ENCODE data around the gene TLL2.

The TLL2 gene

GRCh38 chr10:96352027-96352426 lies 161.7 kb downstream of the TLL2 start:
- no peak overlapping the region for H3K4me3 ChIP-seq (ENCODE audit: low read length)
- no peaks in the 10 kb centered on the region for H3K36me3 ChIP-seq (ENCODE audit: control insufficient read depth, insufficient read depth, low read length)
- H3K4me1 ChIP-seq (ENCODE audit: control insufficient read depth, insufficient read depth, low read length) = no peaks in the 10 kb centered on the region

DNA sequence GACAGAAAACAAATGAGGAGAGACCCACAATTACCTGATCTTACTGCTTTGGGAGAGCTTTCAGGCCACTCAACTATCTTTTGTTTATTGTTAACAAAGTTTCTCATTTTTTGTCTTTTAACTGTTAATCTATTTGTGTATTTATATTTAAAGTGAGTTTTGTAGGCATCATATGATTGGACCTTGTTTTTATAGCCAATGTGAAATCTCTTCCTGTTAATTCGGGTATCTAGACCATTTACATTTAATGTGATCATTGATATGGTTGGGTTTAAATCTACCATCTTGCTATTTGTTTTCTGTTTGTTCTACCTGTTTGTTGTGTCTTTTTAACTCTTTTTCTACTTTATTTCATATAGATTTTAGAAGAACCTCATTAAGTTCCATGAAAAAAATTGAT lies 167.4 kb downstream of the TLL2 start:
- Histone ChIP-seq H3K27me3 (ENCODE audit: control insufficient read depth, insufficient read depth, low read length) (no peaks in the 10 kb centered on the region), H3K4me1 (ENCODE audit: control insufficient read depth, insufficient read depth, low read length) (no peaks in the 10 kb centered on the region), H3K9me3 (ENCODE audit: control insufficient read depth, low read length) (no peaks in the 10 kb centered on the region), H3K36me3 (ENCODE audit: control insufficient read depth, insufficient read depth, low read length) (no peaks in the 10 kb centered on the region), H3K9ac (ENCODE audit: low read length) (no peak overlapping the region), H3K4me3 (ENCODE audit: low read length) (no peak overlapping the region)

More at GRCh38 chr10:96352027-96352426, 161.7 kb downstream of the TLL2 start:
- no peaks in the 10 kb centered on the region for H3K27me3 ChIP-seq (ENCODE audit: control insufficient read depth, insufficient read depth, low read length)
- no peaks in the 10 kb centered on the region for H3K9me3 ChIP-seq (ENCODE audit: control insufficient read depth, low read length)
- H3K9ac ChIP-seq (ENCODE audit: low read length) = no peak overlapping the region

- no peak overlapping the region for H3K4me3 ChIP-seq (ENCODE audit: low read length)
- H3K4me1 ChIP-seq (ENCODE audit: control insufficient read depth, insufficient read depth, low read length) = no peaks in the 10 kb centered on the region
- no peaks in the 10 kb centered on the region for H3K36me3 ChIP-seq (ENCODE audit: control insufficient read depth, insufficient read depth, low read length)
- no peaks in the 10 kb centered on the region for H3K27me3 ChIP-seq (ENCODE audit: control insufficient read depth, insufficient read depth, low read length)
- no peak overlapping the region for H3K9ac ChIP-seq (ENCODE audit: low read length)
- no peaks in the 10 kb centered on the region for H3K9me3 ChIP-seq (ENCODE audit: control insufficient read depth, low read length)
Measured at GRCh38 chr10:96345222-96345621, 168.5 kb downstream of the TLL2 start.

DNA sequence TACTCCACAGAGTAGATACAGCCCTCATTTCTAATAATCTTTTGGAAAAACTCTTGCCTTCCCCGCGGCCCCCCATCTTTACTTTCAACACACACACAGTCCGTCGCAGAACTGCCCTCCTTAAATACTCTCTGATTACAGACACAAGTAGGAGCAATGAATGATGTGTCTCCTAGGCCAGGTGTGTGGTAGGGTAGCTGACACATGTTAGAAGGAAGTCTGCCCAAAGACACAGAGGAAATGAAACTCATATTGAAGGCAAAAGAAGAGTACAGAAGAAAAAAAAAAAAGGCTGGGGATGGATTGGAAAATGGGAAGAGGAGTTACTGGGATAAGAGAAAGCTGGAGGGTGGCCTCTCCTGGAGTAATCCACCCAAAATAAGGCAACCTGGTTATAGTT lies 169.5 kb downstream of the TLL2 start:
- Histone ChIP-seq H3K36me3 (ENCODE audit: control insufficient read depth, insufficient read depth, low read length) (no peaks in the 10 kb centered on the region), H3K9me3 (ENCODE audit: control insufficient read depth, low read length) (no peaks in the 10 kb centered on the region), H3K27me3 (ENCODE audit: control insufficient read depth, insufficient read depth, low read length) (no peaks in the 10 kb centered on the region), H3K9ac (ENCODE audit: low read length) (no peak overlapping the region), H3K4me3 (ENCODE audit: low read length) (no peak overlapping the region), H3K4me1 (ENCODE audit: control insufficient read depth, insufficient read depth, low read length) (no peaks in the 10 kb centered on the region)

GRCh38 chr10:96342402-96342801 lies 171.3 kb downstream of the TLL2 start:
- Histone ChIP-seq H3K9ac (ENCODE audit: low read length) (no peak overlapping the region), H3K4me3 (ENCODE audit: low read length) (no peak overlapping the region), H3K27me3 (ENCODE audit: control insufficient read depth, insufficient read depth, low read length) (no peaks in the 10 kb centered on the region), H3K4me1 (ENCODE audit: control insufficient read depth, insufficient read depth, low read length) (no peaks in the 10 kb centered on the region), H3K36me3 (ENCODE audit: control insufficient read depth, insufficient read depth, low read length) (no peaks in the 10 kb centered on the region), H3K9me3 (ENCODE audit: control insufficient read depth, low read length) (no peaks in the 10 kb centered on the region)

GRCh38 chr10:96341219-96342182 lies 172.2 kb downstream of the TLL2 start:
- no peak overlapping the region for H3K9ac ChIP-seq (ENCODE audit: low read length)
- no peaks in the 10 kb centered on the region for H3K4me1 ChIP-seq (ENCODE audit: control insufficient read depth, insufficient read depth, low read length)
- no peak overlapping the region for H3K4me3 ChIP-seq (ENCODE audit: low read length)
- H3K9me3 ChIP-seq (ENCODE audit: control insufficient read depth, low read length) = no peaks in the 10 kb centered on the region
- no peaks in the 10 kb centered on the region for H3K36me3 ChIP-seq (ENCODE audit: control insufficient read depth, insufficient read depth, low read length)
- no peaks in the 10 kb centered on the region for H3K27me3 ChIP-seq (ENCODE audit: control insufficient read depth, insufficient read depth, low read length)

DNA sequence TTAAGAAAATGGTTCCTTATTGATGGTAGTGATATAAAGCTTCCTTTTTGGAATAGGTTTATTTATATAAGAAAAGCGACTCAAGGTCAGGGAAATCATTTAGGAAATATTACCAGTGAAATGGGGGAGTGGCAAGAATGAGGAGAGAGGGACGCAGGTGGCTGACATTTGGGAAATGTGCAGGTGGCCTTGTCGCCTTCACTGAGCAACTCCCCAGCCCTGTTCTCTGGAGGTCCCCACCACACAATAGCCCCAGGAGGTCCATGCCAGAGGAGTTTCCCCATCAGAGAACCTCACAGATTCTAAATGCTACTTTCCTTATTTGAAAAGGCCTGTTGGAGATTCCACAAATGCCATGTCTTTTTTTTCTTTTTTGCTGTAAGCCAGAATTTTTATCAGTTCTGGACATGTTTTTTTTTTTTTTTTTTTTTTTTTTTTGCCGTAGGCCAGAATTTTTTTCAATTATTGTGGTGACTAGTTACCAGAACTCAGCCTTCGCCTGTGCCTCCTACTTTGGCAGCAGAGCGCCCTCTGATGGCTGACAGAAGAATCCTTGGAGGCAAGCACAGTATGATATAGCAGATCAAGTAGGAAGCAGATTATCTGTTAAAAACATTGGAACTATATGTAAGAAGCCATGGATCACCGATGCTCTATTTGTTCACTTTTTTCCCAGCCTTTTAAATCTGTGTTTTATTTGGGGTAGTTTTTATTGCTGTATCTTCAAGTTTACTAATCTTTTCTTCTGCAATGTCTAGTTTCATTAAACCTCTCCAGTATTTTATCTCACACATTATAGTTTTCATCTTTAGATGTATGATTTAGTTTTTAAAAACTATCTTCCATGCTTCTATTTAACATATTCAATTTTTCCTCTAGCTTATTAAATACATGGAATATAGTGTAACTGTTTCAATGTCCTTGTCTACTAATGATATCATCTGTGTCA lies 173.5 kb downstream of the TLL2 start:
- no peak overlapping the region for H3K4me3 ChIP-seq (ENCODE audit: low read length)
- no peaks in the 10 kb centered on the region for H3K36me3 ChIP-seq (ENCODE audit: control insufficient read depth, insufficient read depth, low read length)
- H3K27me3 ChIP-seq (ENCODE audit: control insufficient read depth, insufficient read depth, low read length) = peaks cover 12% of the 10 kb centered on the region
- H3K4me1 ChIP-seq (ENCODE audit: control insufficient read depth, insufficient read depth, low read length) = no peaks in the 10 kb centered on the region
- no peak overlapping the region for H3K9ac ChIP-seq (ENCODE audit: low read length)
- H3K9me3 ChIP-seq (ENCODE audit: control insufficient read depth, low read length) = no peaks in the 10 kb centered on the region

GRCh38 chr10:96339383-96339782 lies 174.3 kb downstream of the TLL2 start:
- no peak overlapping the region for H3K4me3 ChIP-seq (ENCODE audit: low read length)
- H3K27me3 ChIP-seq (ENCODE audit: control insufficient read depth, insufficient read depth, low read length) = peaks cover 14% of the 10 kb centered on the region

DNA sequence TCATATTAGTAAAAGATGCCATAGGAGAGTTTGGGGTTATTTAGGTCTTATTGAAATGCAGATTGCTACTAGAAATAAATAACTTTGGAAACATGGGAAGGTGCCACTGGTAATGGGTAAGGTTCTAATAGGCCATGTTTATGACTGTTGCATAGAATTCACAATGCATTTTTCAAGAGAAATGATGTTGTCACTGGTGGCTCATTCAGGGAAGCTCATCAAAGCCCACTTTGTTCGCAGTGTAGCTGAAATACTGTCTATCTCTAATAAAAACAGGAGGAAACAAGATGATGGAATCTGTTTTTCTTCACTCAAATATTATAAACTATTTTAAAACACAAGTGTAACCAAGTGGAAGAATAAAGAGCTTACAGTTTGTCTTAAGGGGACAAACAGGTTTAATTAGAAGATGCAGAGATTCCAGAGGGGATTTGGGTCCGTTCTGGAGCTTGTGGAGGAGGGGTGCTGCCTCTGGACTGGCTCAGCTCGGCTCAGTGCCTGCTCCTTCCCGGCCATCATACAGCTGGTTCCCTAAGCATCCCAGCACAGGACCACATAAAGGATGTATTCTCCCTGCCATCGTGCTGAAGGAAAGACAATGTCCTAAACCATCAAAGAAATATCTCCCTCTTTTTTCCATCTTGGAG lies 175.3 kb downstream of the TLL2 start:
- no peak overlapping the region for H3K4me3 ChIP-seq (ENCODE audit: low read length)
- H3K9me3 ChIP-seq (ENCODE audit: control insufficient read depth, low read length) = no peaks in the 10 kb centered on the region
- peaks cover 14% of the 10 kb centered on the region for H3K27me3 ChIP-seq (ENCODE audit: control insufficient read depth, insufficient read depth, low read length)
- H3K4me1 ChIP-seq (ENCODE audit: control insufficient read depth, insufficient read depth, low read length) = no peaks in the 10 kb centered on the region
- H3K36me3 ChIP-seq (ENCODE audit: control insufficient read depth, insufficient read depth, low read length) = no peaks in the 10 kb centered on the region
- H3K9ac ChIP-seq (ENCODE audit: low read length) = no peak overlapping the region

More at GRCh38 chr10:96339383-96339782, 174.3 kb downstream of the TLL2 start:
- Histone ChIP-seq H3K9ac (ENCODE audit: low read length) (no peak overlapping the region), H3K4me1 (ENCODE audit: control insufficient read depth, insufficient read depth, low read length) (no peaks in the 10 kb centered on the region), H3K36me3 (ENCODE audit: control insufficient read depth, insufficient read depth, low read length) (no peaks in the 10 kb centered on the region), H3K9me3 (ENCODE audit: control insufficient read depth, low read length) (no peaks in the 10 kb centered on the region)

DNA sequence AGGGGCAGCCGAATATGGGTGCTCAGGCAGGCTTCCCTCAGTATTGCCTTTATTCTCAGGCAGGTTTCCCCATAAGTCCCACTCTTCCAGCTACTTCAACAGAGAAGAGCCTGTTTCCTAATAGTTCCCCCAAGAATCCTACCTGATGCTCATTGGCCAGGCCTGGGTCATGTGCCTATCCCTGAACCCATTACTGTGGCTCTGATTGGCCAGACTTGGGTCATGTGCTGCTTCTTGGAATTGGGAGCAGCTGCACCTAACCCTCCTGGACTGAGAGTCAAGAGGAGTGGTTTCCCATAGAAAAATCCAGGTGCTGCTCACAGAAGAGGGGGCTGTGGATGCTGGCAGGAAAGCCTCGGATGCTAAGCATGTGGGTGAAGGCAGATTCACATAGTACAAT lies 176.6 kb downstream of the TLL2 start:
- Histone ChIP-seq H3K9me3 (ENCODE audit: control insufficient read depth, low read length) (no peaks in the 10 kb centered on the region), H3K9ac (ENCODE audit: low read length) (no peak overlapping the region), H3K4me3 (ENCODE audit: low read length) (no peak overlapping the region), H3K4me1 (ENCODE audit: control insufficient read depth, insufficient read depth, low read length) (no peaks in the 10 kb centered on the region), H3K27me3 (ENCODE audit: control insufficient read depth, insufficient read depth, low read length) (peaks cover 17% of the 10 kb centered on the region), H3K36me3 (ENCODE audit: control insufficient read depth, insufficient read depth, low read length) (no peaks in the 10 kb centered on the region)

- Histone ChIP-seq H3K9ac (ENCODE audit: low read length) (no peak overlapping the region), H3K4me3 (ENCODE audit: low read length) (no peak overlapping the region), H3K27me3 (ENCODE audit: control insufficient read depth, insufficient read depth, low read length) (peaks cover 17% of the 10 kb centered on the region), H3K4me1 (ENCODE audit: control insufficient read depth, insufficient read depth, low read length) (no peaks in the 10 kb centered on the region), H3K9me3 (ENCODE audit: control insufficient read depth, low read length) (no peaks in the 10 kb centered on the region), H3K36me3 (ENCODE audit: control insufficient read depth, insufficient read depth, low read length) (no peaks in the 10 kb centered on the region)
Measured at GRCh38 chr10:96334616-96335526, 178.9 kb downstream of the TLL2 start.

Data from mucosa of stomach (tissue), 1 donor.